GM18511 (cell line): Measurements from ENCODE around the gene PPP1R14B.

Experiments
- ATAC-seq: cut with Tn5 transposase; IDR thresholded peaks from one replicate; pipeline ENCODE4 v1.9.1; 2021; ENCODE audit warnings: mild to moderate bottlenecking, moderate library complexity; ENCODE audit not compliant: unreplicated experiment

The PPP1R14B gene

DNA sequence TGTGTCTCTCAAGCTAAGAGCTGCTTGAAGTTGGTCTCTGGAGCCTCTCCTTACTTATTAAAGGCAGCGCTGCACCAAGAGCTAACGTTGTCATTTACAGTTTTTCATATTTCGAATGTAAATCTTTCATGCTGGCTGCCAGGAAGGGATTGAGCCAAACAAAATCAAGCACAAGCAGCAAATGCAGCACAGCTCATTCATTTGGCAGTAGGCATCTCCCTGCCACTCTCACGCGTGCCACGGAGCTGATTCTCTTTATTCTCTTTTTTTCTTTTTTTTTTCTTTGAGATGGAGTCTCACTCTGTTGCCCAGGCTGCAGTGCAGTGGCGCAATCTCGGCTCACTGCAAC lies 13.8 kb downstream of the PPP1R14B start:
- ATAC-seq: no peak

DNA sequence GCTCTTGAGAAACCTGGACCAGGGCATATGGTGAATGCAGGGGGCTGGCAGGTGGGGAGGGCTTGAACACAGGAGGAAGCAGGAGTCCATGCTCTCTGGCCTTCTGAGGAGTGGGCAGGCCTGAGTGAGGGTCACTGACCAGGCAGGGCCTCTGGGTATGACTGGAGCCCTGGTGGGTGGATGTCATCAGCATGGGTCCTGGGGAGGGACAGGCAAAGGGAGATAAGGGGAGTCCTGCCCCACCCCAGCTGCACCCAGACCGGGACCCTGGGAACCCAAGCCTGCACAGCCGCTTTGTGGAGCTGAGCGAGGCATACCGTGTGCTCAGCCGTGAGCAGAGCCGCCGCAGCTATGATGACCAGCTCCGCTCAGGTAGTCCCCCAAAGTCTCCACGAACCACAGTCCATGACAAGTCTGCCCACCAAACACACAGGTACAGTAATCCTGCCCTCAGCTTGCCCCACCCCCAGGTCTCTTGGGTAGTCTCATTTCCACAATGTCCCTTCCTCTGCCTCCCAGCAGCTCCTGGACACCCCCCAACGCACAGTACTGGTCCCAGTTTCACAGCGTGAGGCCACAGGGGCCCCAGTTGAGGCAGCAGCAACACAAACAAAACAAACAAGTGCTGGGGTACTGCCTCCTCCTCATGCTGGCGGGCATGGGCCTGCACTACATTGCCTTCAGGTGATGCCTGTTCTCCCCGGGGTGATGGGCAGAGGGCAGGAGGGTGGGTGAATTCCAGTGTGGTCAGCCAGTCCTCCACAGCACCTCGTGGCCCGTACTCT lies 14.4 kb downstream of the PPP1R14B start:
- ATAC-seq: no peak

DNA sequence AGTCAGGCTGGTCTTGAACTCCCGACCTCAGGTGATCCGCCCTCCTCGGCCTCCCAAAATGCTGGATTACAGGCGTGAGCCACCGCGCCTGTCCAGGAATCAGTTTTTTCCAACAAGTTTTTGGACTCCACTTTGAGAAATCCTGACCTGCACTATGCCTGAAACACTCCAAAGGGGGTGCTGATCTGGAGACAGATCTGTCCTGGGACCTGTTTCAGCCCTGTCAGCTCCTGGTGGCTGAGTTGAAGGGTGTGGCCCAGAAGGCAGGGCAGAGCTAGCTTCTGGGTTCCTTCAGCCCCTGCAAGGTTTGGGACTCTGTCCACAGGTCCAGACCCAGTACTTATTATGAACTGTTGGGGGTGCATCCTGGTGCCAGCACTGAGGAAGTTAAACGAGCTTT lies 15.2 kb downstream of the PPP1R14B start:
- no peak for ATAC-seq

DNA sequence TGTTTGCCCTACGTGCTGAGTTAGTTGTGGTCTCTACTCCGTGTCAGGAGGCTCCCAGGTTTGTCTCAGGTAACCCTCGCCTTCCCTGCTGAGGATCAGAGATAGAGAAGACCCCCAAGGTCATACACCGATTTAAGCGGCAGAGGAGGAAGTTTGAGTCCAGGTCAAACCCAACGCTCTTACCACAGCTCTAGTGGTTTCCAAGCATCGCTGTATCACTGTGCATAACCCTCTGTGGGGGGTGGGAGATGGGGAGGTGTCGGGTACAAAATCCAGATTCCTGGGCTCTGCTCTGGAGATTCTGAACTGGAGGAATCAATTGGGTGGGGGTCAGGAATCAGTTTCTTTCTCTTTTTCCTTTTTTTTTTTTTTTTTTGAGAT lies 15.8 kb downstream of the PPP1R14B start:
- no peak for ATAC-seq

DNA sequence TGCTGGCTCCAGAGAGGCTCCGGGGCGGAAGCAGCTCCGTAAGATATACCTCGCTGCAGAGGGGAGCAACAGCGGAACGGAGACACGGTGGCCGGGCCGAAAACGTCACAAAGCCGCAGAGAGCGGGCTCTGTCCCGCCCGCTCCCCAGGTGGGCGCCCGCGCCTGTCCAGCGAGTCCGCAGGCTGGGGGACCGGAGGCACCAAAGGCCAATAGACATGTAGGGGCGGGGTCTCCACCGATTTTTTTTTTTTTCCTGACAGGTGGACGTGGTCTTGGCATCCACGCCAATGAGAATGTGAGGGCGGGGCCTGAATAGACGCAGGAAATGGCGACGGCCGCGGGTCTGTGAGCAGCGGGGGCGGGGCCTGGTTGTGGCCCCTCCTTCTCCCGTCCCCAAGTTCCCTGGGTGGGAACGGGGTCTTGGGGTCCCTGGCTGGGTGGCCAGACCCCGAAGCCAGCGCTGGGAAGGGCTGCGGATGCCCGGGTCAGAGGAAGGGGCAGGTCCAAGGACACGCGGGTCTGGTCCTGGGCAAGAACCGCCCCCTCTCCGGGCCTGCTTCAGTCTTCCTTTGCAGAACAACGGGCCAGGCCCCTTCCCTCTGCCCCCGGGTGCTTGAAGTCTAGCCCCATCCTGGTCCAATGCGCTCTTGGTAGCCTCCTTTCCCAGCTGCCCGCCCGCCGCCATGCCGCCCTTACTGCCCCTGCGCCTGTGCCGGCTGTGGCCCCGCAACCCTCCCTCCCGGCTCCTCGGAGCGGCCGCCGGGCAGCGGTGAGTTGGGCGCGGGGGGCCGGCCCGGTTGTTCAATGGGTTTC lies 16.4 kb downstream of the PPP1R14B start, which contains the start of gene DNAJC4:
Gene DNAJC4, plus strand, starts transcription at position 378 of the 814 bp plus-strand sequence. Its CDS starts 307 bp downstream, at position 685.
- ATAC-seq: peak; percentile 46

DNA sequence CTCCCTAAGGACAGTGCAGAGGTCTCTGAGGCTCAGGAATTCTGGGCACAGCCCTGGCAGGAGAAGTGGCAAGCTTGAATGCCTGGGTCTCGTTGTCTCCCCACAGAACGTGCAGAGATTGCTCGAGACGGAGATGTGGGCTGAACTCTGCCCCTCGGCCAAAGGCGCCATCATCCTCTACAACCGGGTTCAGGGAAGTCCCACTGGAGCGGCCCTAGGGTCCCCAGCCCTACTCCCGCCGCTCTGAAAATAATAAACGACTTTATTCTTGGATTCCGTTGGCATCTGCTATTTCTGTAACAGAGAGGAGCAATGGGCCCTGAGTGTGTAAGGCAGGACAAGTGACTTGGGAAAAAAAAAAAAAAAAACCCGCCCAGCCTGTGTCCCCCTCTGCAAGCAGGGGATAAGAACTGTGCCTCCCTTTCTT lies 17.0 kb downstream of the PPP1R14B start:
- no peak for ATAC-seq

DNA sequence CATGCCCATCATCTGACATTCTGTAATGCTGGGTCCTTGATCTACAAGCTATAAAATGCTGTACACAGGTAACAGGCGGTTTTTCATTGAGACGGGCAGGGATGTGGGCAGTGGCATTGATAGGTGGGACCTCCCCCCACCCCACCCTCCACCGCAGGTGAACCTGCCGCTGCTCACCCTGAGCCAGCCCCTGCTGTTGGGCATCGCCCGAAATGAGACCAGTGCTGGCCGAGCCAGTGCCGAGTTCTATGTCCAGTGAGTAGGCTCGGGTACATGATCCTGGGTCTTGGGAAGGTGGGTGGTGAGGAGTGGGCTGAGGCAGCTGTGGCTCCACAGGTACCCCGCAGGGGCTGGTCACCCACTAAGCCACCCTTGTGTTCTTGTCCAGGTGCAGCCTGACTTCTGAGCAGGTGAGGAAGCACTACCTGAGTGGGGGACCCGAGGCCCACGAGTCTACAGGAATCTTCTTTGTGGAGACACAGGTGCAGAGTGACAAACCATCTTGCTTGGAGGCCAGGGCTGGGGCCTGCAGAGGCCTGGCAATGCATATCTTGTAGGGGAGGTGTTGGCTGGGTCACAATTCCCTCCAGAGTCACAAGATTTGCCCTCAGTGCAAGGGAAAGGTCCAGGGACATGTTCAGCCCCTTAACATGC lies 17.5 kb downstream of the PPP1R14B start:
- ATAC-seq: no peak

DNA sequence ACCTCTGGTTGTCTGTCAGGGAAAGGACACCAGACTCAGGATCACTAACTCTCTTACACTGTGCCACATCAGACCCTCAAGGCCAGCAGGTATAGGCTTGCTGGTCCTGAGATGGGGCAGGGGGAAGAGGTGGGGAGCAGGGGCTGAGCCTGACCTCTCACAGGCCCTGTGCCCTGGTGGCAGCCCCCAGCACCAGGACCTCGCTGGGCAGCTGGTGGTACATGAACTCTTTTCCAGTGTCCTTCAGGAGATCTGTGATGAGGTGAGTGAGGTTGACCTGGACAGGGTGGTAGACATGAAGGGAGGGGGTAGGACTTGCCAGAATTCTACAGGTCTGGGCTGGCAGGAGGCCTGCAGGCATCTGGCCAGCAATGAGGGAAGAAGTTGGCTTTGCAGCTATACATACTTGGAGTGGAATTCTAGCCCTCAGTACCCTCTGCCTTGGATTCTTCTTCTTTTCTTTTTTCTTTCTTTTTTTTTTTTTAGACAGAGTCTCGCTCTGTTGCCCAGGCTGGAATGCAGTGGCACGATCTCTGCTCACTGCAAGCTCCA lies 19.3 kb downstream of the PPP1R14B start:
- no peak for ATAC-seq

DNA sequence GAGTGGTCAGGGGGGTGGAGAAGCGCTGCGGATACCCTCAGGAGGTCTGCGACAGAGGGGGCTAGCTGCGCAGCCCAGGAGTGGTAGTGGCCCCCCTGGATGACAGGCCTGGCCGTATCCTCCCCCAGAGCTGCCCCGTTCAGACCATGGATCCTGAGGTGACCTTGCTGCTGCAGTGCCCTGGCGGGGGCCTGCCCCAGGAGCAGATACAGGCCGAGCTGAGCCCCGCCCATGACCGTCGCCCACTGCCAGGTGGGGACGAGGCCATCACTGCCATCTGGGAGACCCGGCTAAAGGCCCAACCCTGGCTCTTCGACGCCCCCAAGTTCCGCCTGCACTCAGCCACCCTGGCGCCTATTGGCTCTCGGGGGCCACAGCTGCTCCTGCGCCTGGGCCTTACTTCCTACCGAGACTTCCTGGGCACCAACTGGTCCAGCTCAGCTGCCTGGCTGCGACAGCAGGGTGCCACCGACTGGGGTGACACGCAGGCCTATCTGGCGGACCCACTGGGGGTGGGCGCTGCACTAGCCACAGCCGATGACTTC lies 20.2 kb downstream of the PPP1R14B start:
- ATAC-seq: peak; percentile 38

DNA sequence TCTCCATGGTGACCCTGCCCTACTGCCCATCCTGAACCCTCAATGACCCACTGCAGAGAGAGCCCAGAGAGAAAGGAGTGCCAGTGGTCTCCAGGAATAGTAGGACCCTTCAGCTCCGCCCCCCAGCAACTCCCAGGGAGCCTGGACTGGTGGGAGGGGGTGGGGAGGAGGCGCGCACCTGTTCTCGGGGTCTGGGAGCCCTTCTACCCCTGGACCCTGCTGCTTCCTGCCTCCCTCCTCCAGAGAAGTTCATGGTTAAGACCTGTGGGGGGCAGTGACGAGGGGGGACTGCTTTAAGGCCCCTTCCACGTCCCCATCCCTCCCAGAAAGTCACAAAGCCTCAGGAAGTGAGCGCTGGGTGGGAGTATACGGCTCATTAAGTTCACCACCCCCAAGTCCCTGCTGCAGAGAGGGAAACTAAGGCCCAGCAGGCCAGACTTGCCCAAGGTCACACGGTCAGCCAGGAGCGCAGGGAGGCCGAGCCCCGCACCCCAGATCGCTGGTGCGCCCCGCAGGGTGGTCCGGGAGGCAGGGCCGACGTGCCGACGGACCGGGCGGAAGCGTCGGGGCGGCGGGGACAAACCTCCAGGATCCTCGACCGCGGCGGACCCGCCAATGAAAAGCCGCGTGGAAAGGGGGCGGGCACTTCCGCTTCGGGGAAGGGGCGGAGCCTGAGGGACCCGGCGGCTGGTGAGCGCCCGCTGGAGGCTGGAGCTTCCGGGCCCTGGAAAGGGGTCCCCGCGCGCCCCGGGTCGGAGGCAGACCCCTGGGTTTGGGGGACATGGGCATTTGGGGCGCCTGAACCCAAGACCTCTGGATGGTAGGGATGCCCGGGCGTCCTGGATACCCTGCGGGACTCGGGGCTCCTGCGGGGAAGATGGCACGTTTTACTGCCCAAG lies 20.9 kb downstream of the PPP1R14B start, which contains the start of the genes NUDT22 and TRPT1:
Gene NUDT22, plus strand, starts transcription at position 667 of the 899 bp plus-strand sequence. CDS start 379 bp downstream, outside the sequence.
Gene TRPT1, minus strand, starts transcription at position 579 of the 899 bp plus-strand sequence. Its CDS starts 326 bp downstream, at position 253.
- ATAC-seq: peak; percentile 55

DNA sequence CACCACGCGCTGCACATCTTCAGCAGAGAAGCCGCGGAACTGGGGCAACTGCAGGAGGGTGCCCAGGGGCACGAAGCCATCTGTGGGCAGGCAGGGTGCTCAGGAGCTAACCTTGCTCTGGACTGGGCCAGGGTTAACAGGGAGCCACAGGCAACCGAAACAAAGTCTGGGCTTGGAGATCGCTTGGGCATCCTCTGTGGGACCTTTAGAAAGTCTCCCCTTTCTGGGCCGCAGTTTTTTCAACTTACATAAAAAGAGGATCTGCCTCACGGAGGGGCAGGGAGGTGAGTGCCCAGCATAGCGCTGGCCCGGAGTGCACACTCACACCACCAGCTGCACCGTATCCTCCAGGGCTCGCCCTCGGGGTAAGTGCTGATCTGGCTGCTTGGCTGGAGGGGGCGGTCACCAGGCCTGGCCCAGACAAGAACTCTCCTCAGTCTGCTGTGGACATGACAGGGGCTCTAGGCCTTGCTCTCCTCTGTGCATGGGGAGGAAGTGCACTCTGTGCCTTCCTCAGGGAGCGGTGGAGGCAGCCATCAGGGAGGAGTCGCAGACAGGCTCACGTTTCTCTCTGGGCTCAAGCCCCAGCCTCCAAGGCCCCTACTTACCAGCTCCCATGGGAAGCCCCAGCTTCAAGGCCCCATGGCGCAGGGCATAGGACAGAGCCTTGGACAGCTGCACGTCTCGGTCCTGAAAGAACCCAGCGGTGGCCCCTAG lies 21.7 kb downstream of the PPP1R14B start:
- ATAC-seq: no peak

DNA sequence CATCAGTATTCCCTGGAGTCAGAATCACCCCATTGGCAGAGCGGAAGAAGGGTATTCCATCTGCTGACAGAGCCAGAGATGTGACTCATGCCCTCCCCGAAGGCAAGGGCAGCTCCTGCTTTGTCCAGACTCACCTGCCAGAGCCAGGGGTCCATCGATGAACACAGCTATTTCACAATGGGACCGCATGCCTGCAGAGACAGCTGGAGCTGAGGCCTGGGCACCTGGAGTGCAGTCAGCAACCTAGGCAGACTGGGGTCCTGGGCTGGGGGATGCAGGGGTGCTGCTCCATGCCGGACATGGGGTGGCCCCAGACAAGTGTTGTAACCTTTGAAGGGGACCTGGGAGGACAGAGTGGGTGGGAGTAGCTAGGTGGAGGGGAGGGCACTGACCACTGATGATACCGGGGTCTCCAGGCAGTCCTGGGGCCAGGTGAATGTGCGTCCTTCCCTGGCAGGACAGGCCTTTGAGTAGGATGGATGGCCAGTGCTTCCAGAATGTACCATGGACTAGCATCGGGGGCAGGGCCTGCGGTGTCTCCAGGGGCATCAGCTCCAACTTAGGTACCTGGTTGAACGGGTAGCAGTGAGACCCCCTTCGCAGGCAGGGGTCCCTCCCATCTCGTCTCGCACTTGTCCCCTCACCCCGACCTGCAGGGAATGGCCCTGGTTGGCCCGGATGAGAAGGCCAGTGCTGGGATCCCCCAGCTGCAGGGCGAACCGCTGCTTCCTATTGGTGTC lies 22.4 kb downstream of the PPP1R14B start:
- ATAC-seq: no peak

DNA sequence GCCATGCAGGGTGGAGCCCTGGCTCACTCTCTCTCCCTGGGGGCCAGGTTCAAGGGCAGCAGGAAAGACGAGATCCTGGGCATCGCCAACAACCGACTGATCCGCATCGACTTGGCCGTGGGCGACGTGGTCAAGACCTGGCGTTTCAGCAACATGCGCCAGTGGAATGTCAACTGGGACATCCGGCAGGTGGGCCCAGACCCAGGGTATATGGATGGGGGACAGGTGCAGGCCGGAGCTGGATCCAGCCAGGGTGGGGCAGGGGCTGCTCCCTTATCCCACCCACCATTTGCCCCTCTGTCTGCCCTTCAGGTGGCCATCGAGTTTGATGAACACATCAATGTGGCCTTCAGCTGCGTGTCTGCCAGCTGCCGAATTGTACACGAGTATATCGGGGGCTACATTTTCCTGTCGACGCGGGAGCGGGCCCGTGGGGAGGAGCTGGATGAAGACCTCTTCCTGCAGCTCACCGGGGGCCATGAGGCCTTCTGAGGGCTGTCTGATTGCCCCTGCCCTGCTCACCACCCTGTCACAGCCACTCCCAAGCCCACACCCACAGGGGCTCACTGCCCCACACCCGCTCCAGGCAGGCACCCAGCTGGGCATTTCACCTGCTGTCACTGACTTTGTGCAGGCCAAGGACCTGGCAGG lies 23.6 kb downstream of the PPP1R14B start:
- ATAC-seq: no peak

DNA sequence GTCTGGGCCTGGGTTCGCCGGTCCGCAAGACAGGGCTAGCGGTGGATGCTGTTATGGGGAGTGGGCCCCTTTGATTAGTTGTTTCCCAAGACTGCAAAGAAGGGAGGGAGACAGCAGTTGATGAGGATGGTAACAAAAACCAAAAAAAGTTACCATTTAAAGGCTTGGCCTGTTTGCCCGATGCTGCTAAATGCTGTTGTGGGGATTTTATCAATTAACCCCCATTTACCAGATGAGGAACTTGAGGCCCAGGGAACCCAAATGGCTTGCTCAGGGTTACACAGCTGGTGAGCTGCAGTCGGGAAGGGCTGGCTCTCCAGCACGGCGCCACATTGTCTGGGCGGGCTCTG lies 24.1 kb downstream of the PPP1R14B start:
- ATAC-seq: no peak

DNA sequence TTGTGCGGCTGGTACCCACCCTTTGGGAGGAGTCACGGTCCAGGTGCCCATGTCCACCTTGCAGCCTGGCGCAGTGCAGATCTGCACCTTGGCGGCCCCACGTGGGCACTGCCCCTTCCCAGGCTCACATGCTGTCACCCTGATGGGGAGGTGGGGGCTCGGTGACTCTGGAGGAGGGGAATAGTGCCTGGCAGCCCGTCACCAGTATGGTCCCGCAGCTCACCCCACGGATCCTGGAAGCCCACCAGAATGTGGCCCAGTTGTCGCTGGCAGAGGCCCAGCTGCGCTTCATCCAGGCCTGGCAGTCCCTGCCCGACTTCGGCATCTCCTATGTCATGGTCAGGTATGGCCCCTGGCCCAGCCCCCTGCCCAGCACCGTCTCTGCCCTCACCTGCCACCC lies 25.9 kb downstream of the PPP1R14B start:
- ATAC-seq: no peak

DNA sequence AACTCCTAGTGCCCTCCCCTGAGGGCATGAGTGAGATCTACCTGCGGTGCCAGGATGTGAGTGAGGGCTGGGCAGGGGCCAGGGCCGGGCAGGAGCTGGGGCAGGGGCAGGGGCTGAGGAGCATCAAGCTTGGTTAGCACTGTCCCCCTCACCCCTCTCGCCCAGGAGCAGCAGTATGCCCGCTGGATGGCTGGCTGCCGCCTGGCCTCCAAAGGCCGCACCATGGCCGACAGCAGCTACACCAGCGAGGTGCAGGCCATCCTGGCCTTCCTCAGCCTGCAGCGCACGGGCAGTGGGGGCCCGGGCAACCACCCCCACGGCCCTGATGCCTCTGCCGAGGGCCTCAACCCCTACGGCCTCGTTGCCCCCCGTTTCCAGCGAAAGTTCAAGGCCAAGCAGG lies 26.5 kb downstream of the PPP1R14B start:
- ATAC-seq: no peak

DNA sequence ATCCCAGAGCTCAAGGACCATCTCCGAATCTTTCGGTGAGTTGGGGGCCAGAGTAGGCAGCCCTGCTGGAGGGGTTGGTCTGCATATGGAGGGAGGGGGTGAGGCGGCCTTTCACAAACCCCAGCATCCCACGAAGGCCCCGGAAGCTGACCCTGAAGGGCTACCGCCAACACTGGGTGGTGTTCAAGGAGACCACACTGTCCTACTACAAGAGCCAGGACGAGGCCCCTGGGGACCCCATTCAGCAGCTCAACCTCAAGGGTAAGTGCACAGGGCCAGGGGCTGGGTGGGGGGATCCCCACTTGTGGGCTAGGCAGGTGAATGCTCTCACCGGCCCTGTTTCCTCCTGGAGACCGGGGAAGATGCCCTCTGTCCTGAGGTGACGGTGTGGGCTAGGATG lies 27.0 kb downstream of the PPP1R14B start:
- no peak for ATAC-seq

DNA sequence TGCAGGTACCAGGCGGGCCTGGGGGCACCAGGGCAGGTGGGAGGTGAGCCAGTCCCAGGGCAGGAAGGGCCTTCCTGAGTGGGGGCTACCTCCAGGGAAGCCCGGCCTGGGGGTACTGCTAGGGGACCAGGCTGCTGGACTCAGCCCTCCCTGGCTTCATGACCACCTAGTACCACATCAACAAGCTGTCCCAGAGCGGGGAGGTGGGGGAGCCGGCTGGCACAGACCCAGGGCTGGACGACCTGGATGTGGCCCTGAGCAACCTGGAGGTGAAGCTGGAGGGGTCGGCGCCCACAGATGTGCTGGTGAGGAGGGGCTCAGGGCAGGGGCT lies 27.4 kb downstream of the PPP1R14B start:
- no peak for ATAC-seq
